Measurements from ENCODE around the gene THBD. TPM values are rescaled to one million over a fixed set of nuclear protein-coding genes. Genes with fewer than 3 reads are reported as not detected.

The THBD gene
- total and polyA plus RNA-seq, 9 of the 15 experiments (the other 6 are each of a cell fraction or from before 2014, with no cell fraction given), result 0.07 to 0.49 (median 0.33) TPM

GRCh38 chr20:23007462-23007861 lies 42.0 kb downstream of the THBD start:
- CTCF ChIA-PET (ENCODE audit: low intra/inter-chr PET ratio), result no interaction called here
- H3K27ac ChIP-seq (ENCODE audit: extremely low read depth, low read depth, low read length), result no peak overlapping the region
- DNase-seq (ENCODE audit: extremely low read depth in 1 of 4, low spot score in 3 of 4), result no peak
- in situ Hi-C loops (cut with MboI) (no loop called here), intact Hi-C loops (cut with micrococcal nuclease) (no loop called here)
- no peaks in the 10 kb centered on the region for H3K79me2 ChIP-seq (ENCODE audit: control insufficient read depth, insufficient read depth, low read length)
- no peak for TF ChIP-seq PCBP1 (IDR thresholded peaks at IDR 0.05; ENCODE audit: low read depth, low read length, poor library complexity, severe bottlenecking)
- TF ChIP-seq L3MBTL2 (IDR thresholded peaks at IDR 0.05), result no peak
- no peak for TF ChIP-seq PHB2 (IDR thresholded peaks at IDR 0.05; ENCODE audit: low read depth)
- POLR2A ChIA-PET, result no interaction called here
- H3K9ac ChIP-seq (ENCODE audit: insufficient read depth in 1 of 2, low read depth in 2 of 2, low read length in 2 of 2), result no peak overlapping the region
- no peaks in the 10 kb centered on the region for H3K9me1 ChIP-seq (ENCODE audit: control insufficient read depth, insufficient read depth, low read length)
- H3K4me2 ChIP-seq (ENCODE audit: insufficient read depth, low read length), result no peak overlapping the region
- H3K9me3 ChIP-seq (replicated peaks; ENCODE audit: control insufficient read depth, insufficient read depth, low read depth, low read length), result no peaks in the 10 kb centered on the region
- no peak for FAIRE-seq
- ATAC-seq, result no peak
- no TSS peak for BruUV-seq (replicated peaks)
- no peaks in the 10 kb centered on the region for H4K20me1 ChIP-seq (replicated peaks; ENCODE audit: control insufficient read depth, insufficient read depth, low read length)
- WGBS (ENCODE audit: insufficient coverage, low coverage, missing lambda C conversion rate), result 19% methylated on average over 3 of the region's 3 CpGs
- H3K27me3 ChIP-seq (ENCODE audit: control insufficient read depth in 2 of 2, insufficient read depth in 2 of 2, low read length in 2 of 2), result peaks cover 0 to under 1% of the 10 kb centered on the region in 2 experiments; a peak in 1 of 5 replicates
- no peak overlapping the region for H2AFZ ChIP-seq (ENCODE audit: low read depth, low read length)
- no peaks in the 10 kb centered on the region; a peak in 2 of 5 replicates for H3K4me1 ChIP-seq (replicated peaks in 1 of 2; ENCODE audit: control insufficient read depth in 2 of 2, insufficient read depth in 2 of 2, low read length in 2 of 2)
- H3K36me3 ChIP-seq (ENCODE audit: control insufficient read depth, insufficient read depth, low read length), result no peaks in the 10 kb centered on the region
- H3K4me3 ChIP-seq, result no peak overlapping the region

- ATAC-seq (no peak), DNase-seq (ENCODE audit: extremely low read depth in 1 of 4, low spot score in 3 of 4) (no peak), FAIRE-seq (no peak)
- no peak overlapping the region for H3K27ac ChIP-seq (ENCODE audit: extremely low read depth, low read depth, low read length)
- H3K4me2 ChIP-seq (ENCODE audit: insufficient read depth, low read length), result no peak overlapping the region
- H3K9me1 ChIP-seq (ENCODE audit: control insufficient read depth, insufficient read depth, low read length), result no peaks in the 10 kb centered on the region
- BruUV-seq (replicated peaks), result no TSS peak
- no peak overlapping the region for H3K9ac ChIP-seq (ENCODE audit: insufficient read depth in 1 of 2, low read depth in 2 of 2, low read length in 2 of 2)
- H3K79me2 ChIP-seq (ENCODE audit: control insufficient read depth, insufficient read depth, low read length), result no peaks in the 10 kb centered on the region
- peaks cover 0 to 15% of the 10 kb centered on the region in 2 experiments; a peak in 2 of 5 replicates for H3K27me3 ChIP-seq (ENCODE audit: control insufficient read depth in 2 of 2, insufficient read depth in 2 of 2, low read length in 2 of 2)
- H2AFZ ChIP-seq (ENCODE audit: low read depth, low read length), result no peak overlapping the region
- intact Hi-C loops (cut with micrococcal nuclease) (no loop called here), in situ Hi-C loops (cut with MboI) (no loop called here)
- no peaks in the 10 kb centered on the region for H3K9me3 ChIP-seq (replicated peaks; ENCODE audit: control insufficient read depth, insufficient read depth, low read depth, low read length)
- TF ChIP-seq ZNF583 (CRISPR knock-in tag; IDR thresholded peaks at IDR 0.05) (no peak), MLLT1 (IDR thresholded peaks at IDR 0.05) (no peak), PKNOX1 (IDR thresholded peaks at IDR 0.05) (no peak), XRCC4 (IDR thresholded peaks at IDR 0.05; ENCODE audit: extremely low read depth, insufficient read depth, insufficient read length) (no peak), SIN3B (IDR thresholded peaks at IDR 0.05; ENCODE audit: low read depth) (no peak), FUS (optimal IDR thresholded peaks at IDR 0.05; ENCODE audit: low read depth, low read length) (no peak), MAZ (CRISPR knock-in tag; conservative IDR thresholded peaks at IDR 0.05 in 1 of 2, IDR thresholded peaks at IDR 0.05 in 1 of 2) (no peak), SRSF7 (optimal IDR thresholded peaks at IDR 0.05; ENCODE audit: low read depth, low read length) (no peak), CREB3 (tag; conservative IDR thresholded peaks at IDR 0.05; ENCODE audit: low read depth) (no peak), NR2C2 (CRISPR knock-in tag; IDR thresholded peaks at IDR 0.05) (no peak), NR2C2 (tag; IDR thresholded peaks at IDR 0.05) (no peak)
- H3K36me3 ChIP-seq (ENCODE audit: control insufficient read depth, insufficient read depth, low read length), result no peaks in the 10 kb centered on the region
- ChIA-PET CTCF (ENCODE audit: low intra/inter-chr PET ratio) (interaction anchor here (0.6 kb wide), 1 partner anchor 315 kb away, joined by 3 read pairs; no protein-coding TSS in a partner anchor), POLR2A (no interaction called here)
- H4K20me1 ChIP-seq (replicated peaks; ENCODE audit: control insufficient read depth, insufficient read depth, low read length), result no peaks in the 10 kb centered on the region
- H3K4me1 ChIP-seq (replicated peaks in 1 of 2; ENCODE audit: control insufficient read depth in 2 of 2, insufficient read depth in 2 of 2, low read length in 2 of 2), result no peaks in the 10 kb centered on the region
- H3K4me3 ChIP-seq, result no peak overlapping the region
These were observed 43.7 kb downstream of the THBD start for GRCh38 chr20:23005776-23006175.
